ENCODE results near the gene ANKRD26. TPM values are rescaled to one million over a fixed set of nuclear protein-coding genes. Genes with fewer than 3 reads are reported as not detected.

ANKRD26 gene
- total RNA-seq, 3 donors from 2014 or later (not counting 1 experiment from before 2014, with no cell fraction given), result 7.0 to 10.8 (median 9.2) TPM

GRCh38 chr10:26978519-26978918, 121.8 kb downstream of the ANKRD26 start:
- no peak for ATAC-seq
- H3K27ac ChIP-seq (ENCODE audit: low read length), result no peak overlapping the region
- intact Hi-C loops (cut with micrococcal nuclease), result no loop called here
- no peaks in the 10 kb centered on the region for H3K4me1 Mint-ChIP-seq
- TF ChIP-seq CTCF (IDR thresholded peaks at IDR 0.05), result no peak
- no peaks in the 10 kb centered on the region for H3K4me1 ChIP-seq (ENCODE audit: control insufficient read depth, insufficient read depth, low read length)
- H3K4me3 Mint-ChIP-seq, result no peak overlapping the region
- no peak for DNase-seq
- 85% methylated on average over 2 of the region's 4 CpGs for WGBS (ENCODE audit: insufficient coverage)
- no peaks in the 10 kb centered on the region for H3K27me3 Mint-ChIP-seq (ENCODE audit: low read depth in 2 of 2)
- H3K4me3 ChIP-seq (ENCODE audit: low read length), result no peak overlapping the region
- H3K27me3 ChIP-seq (ENCODE audit: control insufficient read depth, insufficient read depth, low read length), result no peaks in the 10 kb centered on the region
- H3K9me3 Mint-ChIP-seq, result no peaks in the 10 kb centered on the region
- H3K36me3 ChIP-seq (ENCODE audit: control insufficient read depth, insufficient read depth, low read length), result no peaks in the 10 kb centered on the region
- H3K36me3 Mint-ChIP-seq, result no peaks in the 10 kb centered on the region
- H3K9me3 ChIP-seq (ENCODE audit: control insufficient read depth, insufficient read depth, low read length), result no peaks in the 10 kb centered on the region
- no peak overlapping the region for H3K27ac Mint-ChIP-seq

- 83% methylated on average over 2 of the region's 2 CpGs for WGBS (ENCODE audit: insufficient coverage)
- Histone ChIP-seq H3K27ac (ENCODE audit: low read length) (no peak overlapping the region), H3K9me3 (ENCODE audit: control insufficient read depth, insufficient read depth, low read length) (no peaks in the 10 kb centered on the region), H3K4me3 (ENCODE audit: low read length) (no peak overlapping the region), H3K36me3 (ENCODE audit: control insufficient read depth, insufficient read depth, low read length) (no peaks in the 10 kb centered on the region), H3K4me1 (ENCODE audit: control insufficient read depth, insufficient read depth, low read length) (no peaks in the 10 kb centered on the region), H3K27me3 (ENCODE audit: control insufficient read depth, insufficient read depth, low read length) (no peaks in the 10 kb centered on the region)
- no peaks in the 10 kb centered on the region for H3K36me3 Mint-ChIP-seq
- no peak overlapping the region for H3K27ac Mint-ChIP-seq
- DNase-seq (no peak), ATAC-seq (no peak)
- intact Hi-C loops (cut with micrococcal nuclease), result no loop called here
- H3K27me3 Mint-ChIP-seq (ENCODE audit: low read depth in 2 of 2), result no peaks in the 10 kb centered on the region
- H3K4me1 Mint-ChIP-seq, result no peaks in the 10 kb centered on the region
- no peak overlapping the region for H3K4me3 Mint-ChIP-seq
- H3K9me3 Mint-ChIP-seq, result no peaks in the 10 kb centered on the region
- no peak for TF ChIP-seq CTCF (IDR thresholded peaks at IDR 0.05)
Observed at GRCh38 chr10:26977635-26978034, 122.7 kb downstream of the ANKRD26 start.

- H3K4me1 ChIP-seq (ENCODE audit: control insufficient read depth, insufficient read depth, low read length), result no peaks in the 10 kb centered on the region
- no peak for ATAC-seq
- no peaks in the 10 kb centered on the region for H3K27me3 Mint-ChIP-seq (ENCODE audit: low read depth in 2 of 2)
- no peak overlapping the region for H3K4me3 ChIP-seq (ENCODE audit: low read length)
- H3K9me3 ChIP-seq (ENCODE audit: control insufficient read depth, insufficient read depth, low read length), result no peaks in the 10 kb centered on the region
- H3K36me3 ChIP-seq (ENCODE audit: control insufficient read depth, insufficient read depth, low read length), result no peaks in the 10 kb centered on the region
- 78% methylated on average over 4 of the region's 4 CpGs for WGBS (ENCODE audit: insufficient coverage)
- peaks cover 4% of the 10 kb centered on the region for H3K36me3 Mint-ChIP-seq
- no peaks in the 10 kb centered on the region for H3K4me1 Mint-ChIP-seq
- no peaks in the 10 kb centered on the region for H3K27me3 ChIP-seq (ENCODE audit: control insufficient read depth, insufficient read depth, low read length)
- H3K9me3 Mint-ChIP-seq, result no peaks in the 10 kb centered on the region
- intact Hi-C loops (cut with micrococcal nuclease), result no loop called here
- H3K27ac Mint-ChIP-seq, result no peak overlapping the region
- H3K27ac ChIP-seq (ENCODE audit: low read length), result no peak overlapping the region
- no peak overlapping the region for H3K4me3 Mint-ChIP-seq
- DNase-seq, result no peak
- no peak for TF ChIP-seq CTCF (IDR thresholded peaks at IDR 0.05)
Observed at GRCh38 chr10:26970667-26971066, 129.6 kb downstream of the ANKRD26 start.

- ATAC-seq (no peak), DNase-seq (no peak)
- Mint-ChIP-seq H3K4me3 (no peak overlapping the region), H3K27ac (no peak overlapping the region), H3K36me3 (peaks cover 9% of the 10 kb centered on the region), H3K9me3 (no peaks in the 10 kb centered on the region), H3K27me3 (ENCODE audit: low read depth in 2 of 2) (no peaks in the 10 kb centered on the region), H3K4me1 (no peaks in the 10 kb centered on the region)
- H3K36me3 ChIP-seq (ENCODE audit: control insufficient read depth, insufficient read depth, low read length), result no peaks in the 10 kb centered on the region
- no peak for TF ChIP-seq CTCF (IDR thresholded peaks at IDR 0.05)
- H3K27me3 ChIP-seq (ENCODE audit: control insufficient read depth, insufficient read depth, low read length), result no peaks in the 10 kb centered on the region
- no peak overlapping the region for H3K27ac ChIP-seq (ENCODE audit: low read length)
- WGBS (ENCODE audit: insufficient coverage), result 88% methylated on average over 6 of the region's 6 CpGs
- intact Hi-C loops (cut with micrococcal nuclease), result no loop called here
- no peaks in the 10 kb centered on the region for H3K4me1 ChIP-seq (ENCODE audit: control insufficient read depth, insufficient read depth, low read length)
- H3K4me3 ChIP-seq (ENCODE audit: low read length), result no peak overlapping the region
- H3K9me3 ChIP-seq (ENCODE audit: control insufficient read depth, insufficient read depth, low read length), result no peaks in the 10 kb centered on the region
Observed at GRCh38 chr10:26969145-26969926, 131.0 kb downstream of the ANKRD26 start.

All from natural killer cell (primary cell).